NCI-H510A (cell line): ENCODE measurements around the gene MSS51.
"Not testable (repeated sequence)": the region's sequence is repeated elsewhere in the genome, so short reads cannot be mapped to it uniquely, and the experiment has no call there.

ENCODE experiments used
- DNase-seq: peaks from one replicate; lab custom pipeline; 2025; lab: John Stamatoyannopoulos, UW

The MSS51 gene

GRCh38 chr10:73414230-73414945 is 19.0 kb downstream of the MSS51 start:
- DNase-seq = no peak

GRCh38 chr10:73413528-73414229 is 19.7 kb downstream of the MSS51 start, which contains the start of gene ANXA7:
ANXA7 (minus strand) TSS chr10:73414058; CDS start chr10:73400856, 13,202 bp downstream.
- peak; percentile 87 for DNase-seq

- no peak for DNase-seq
These were observed 20.2 kb downstream of the MSS51 start for GRCh38 chr10:73413108-73413527.

- no peak for DNase-seq
These were observed 22.5 kb downstream of the MSS51 start for GRCh38 chr10:73410897-73411296.

GRCh38 chr10:73408978-73409521 is 24.3 kb downstream of the MSS51 start:
- no peak for DNase-seq

GRCh38 chr10:73408061-73408460 is 25.3 kb downstream of the MSS51 start:
- no peak for DNase-seq

GRCh38 chr10:73407495-73407894 is 25.9 kb downstream of the MSS51 start:
- DNase-seq = no peak

GRCh38 chr10:73406846-73407245 is 26.5 kb downstream of the MSS51 start:
- no peak for DNase-seq

- DNase-seq = no peak
These were observed 27.8 kb downstream of the MSS51 start for GRCh38 chr10:73405556-73405955.

- DNase-seq = no peak
These were observed 28.7 kb downstream of the MSS51 start for GRCh38 chr10:73404690-73405089.

- no peak for DNase-seq
These were observed 31.7 kb downstream of the MSS51 start for GRCh38 chr10:73401636-73402035.

GRCh38 chr10:73399063-73399462 is 34.3 kb downstream of the MSS51 start:
- DNase-seq = no peak

- no peak for DNase-seq
These were observed 35.3 kb downstream of the MSS51 start for GRCh38 chr10:73398024-73398423.

- DNase-seq = not testable (repeated sequence)
These were observed 39.0 kb downstream of the MSS51 start for GRCh38 chr10:73394325-73394724.

- DNase-seq = no peak
These were observed 45.1 kb downstream of the MSS51 start for GRCh38 chr10:73388228-73388627.

- no peak for DNase-seq
These were observed 46.8 kb downstream of the MSS51 start for GRCh38 chr10:73386583-73386982.

GRCh38 chr10:73379064-73379748 is 54.2 kb downstream of the MSS51 start:
- DNase-seq = no peak

GRCh38 chr10:73376679-73377078 is 56.7 kb downstream of the MSS51 start:
- no peak for DNase-seq
